HFFc6 (cell line): ENCODE results near the gene PSMD3. TPM values are rescaled to one million over a fixed set of nuclear protein-coding genes. Genes with fewer than 3 reads are reported as not detected.

Experiments used
- DNase-seq: peaks from one replicate; pipeline ENCODE4 v3.0.0-alpha.2; 2018
- H3K27ac Mint-ChIP-seq: 2 replicates; pipeline ENCODE4 v1.8.0; 2020; ENCODE audit warnings: mild to moderate bottlenecking, mixed read lengths
- H3K27me3 Mint-ChIP-seq: 2 replicates; pipeline ENCODE4 v1.8.0; 2021; ENCODE audit warnings: mild to moderate bottlenecking, moderate library complexity, mixed read lengths; ENCODE audit not compliant: insufficient read depth
- H3K36me3 Mint-ChIP-seq: 2 replicates; pipeline ENCODE4 v1.8.0; 2021; ENCODE audit warnings: low read depth, mixed read lengths
- H3K4me1 Mint-ChIP-seq: 2 replicates; pipeline ENCODE4 v1.8.0; 2020; ENCODE audit warnings: low read depth, mixed read lengths
- H3K4me3 Mint-ChIP-seq: 2 replicates; pipeline ENCODE4 v1.8.0; 2020; ENCODE audit warnings: mild to moderate bottlenecking, moderate library complexity, mixed read lengths
- H3K9me3 Mint-ChIP-seq: 2 replicates; pipeline ENCODE4 v1.8.0; 2020; ENCODE audit warnings: mild to moderate bottlenecking, mixed read lengths
- total RNA-seq, 6 experiments: library from RNA; stranded (reverse); fragmentation: NEBNext Ultra II Directional; extraction: Animal tissue kit (Norgen Biotek cat#: 25700); gene quantifications; 2 replicates in 1 of 6; 3 replicates in 5 of 6; pipeline ENCODE4 v1.2.3, GENCODE V29; 2021
- TF ChIP-seq, protein P1 (sequence below): fragments of 200-600 bp; sonication (generic); IDR thresholded peaks from 2 replicates; pipeline ENCODE4 v1.5.0; 2021; ENCODE audit warnings: antibody characterized with exemption, mild to moderate bottlenecking

Gene PSMD3
- total RNA-seq, 6 experiments from 2014 or later, result 143 to 169 (median 160) TPM

- Mint-ChIP-seq H3K36me3 (no peaks in the 10 kb centered on the region), H3K27ac (no peak overlapping the region), H3K4me1 (peaks cover 26% of the 10 kb centered on the region), H3K9me3 (no peaks in the 10 kb centered on the region), H3K27me3 (peaks cover 8% of the 10 kb centered on the region), H3K4me3 (no peak overlapping the region)
- TF ChIP-seq, protein P1, sequence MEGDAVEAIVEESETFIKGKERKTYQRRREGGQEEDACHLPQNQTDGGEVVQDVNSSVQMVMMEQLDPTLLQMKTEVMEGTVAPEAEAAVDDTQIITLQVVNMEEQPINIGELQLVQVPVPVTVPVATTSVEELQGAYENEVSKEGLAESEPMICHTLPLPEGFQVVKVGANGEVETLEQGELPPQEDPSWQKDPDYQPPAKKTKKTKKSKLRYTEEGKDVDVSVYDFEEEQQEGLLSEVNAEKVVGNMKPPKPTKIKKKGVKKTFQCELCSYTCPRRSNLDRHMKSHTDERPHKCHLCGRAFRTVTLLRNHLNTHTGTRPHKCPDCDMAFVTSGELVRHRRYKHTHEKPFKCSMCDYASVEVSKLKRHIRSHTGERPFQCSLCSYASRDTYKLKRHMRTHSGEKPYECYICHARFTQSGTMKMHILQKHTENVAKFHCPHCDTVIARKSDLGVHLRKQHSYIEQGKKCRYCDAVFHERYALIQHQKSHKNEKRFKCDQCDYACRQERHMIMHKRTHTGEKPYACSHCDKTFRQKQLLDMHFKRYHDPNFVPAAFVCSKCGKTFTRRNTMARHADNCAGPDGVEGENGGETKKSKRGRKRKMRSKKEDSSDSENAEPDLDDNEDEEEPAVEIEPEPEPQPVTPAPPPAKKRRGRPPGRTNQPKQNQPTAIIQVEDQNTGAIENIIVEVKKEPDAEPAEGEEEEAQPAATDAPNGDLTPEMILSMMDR, result no peak
- no peak for DNase-seq
These were observed 11.2 kb upstream of the PSMD3 start for GRCh38 chr17:39969375-39969774.

GRCh38 chr17:39970157-39970692 is 10.4 kb upstream of the PSMD3 start:
- Mint-ChIP-seq H3K4me3 (no peak overlapping the region), H3K27ac (no peak overlapping the region), H3K36me3 (no peaks in the 10 kb centered on the region), H3K9me3 (no peaks in the 10 kb centered on the region), H3K27me3 (peaks cover 8% of the 10 kb centered on the region), H3K4me1 (peaks cover 28% of the 10 kb centered on the region)
- TF ChIP-seq, protein P1, result no peak
- no peak for DNase-seq

DNA sequence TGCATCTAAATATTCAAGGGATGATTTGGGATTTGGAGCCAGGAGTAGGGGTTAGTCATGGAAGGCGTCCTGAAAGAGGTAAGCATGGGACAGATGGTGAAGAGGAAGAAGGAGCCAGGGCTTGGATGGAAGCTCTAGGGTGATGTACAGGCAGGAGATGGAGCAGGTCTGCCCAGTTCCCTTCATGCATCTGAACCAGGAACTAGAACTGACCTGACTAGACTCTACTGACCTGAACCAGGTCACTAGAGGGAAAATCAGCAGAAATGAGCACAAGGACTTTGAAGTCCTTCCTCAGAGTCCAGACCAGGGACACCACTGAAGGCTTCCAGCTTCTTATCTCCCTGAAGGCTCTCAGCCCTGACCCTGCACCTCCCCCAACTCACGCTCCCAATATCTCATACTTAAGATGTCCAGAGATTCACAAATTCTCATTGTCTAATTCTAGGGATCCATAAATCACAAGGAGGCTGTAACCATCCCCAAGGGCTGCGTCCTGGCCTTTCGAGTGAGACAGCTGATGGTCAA is 9.5 kb upstream of the PSMD3 start:
- TF ChIP-seq, protein P1, result no peak
- Mint-ChIP-seq H3K27me3 (peaks cover 8% of the 10 kb centered on the region), H3K4me3 (no peak overlapping the region), H3K4me1 (peaks cover 28% of the 10 kb centered on the region), H3K27ac (no peak overlapping the region), H3K36me3 (no peaks in the 10 kb centered on the region), H3K9me3 (no peaks in the 10 kb centered on the region)
- DNase-seq, result no peak

- TF ChIP-seq, protein P1, result no peak
- Mint-ChIP-seq H3K27ac (peak overlapping the region; percentile 15; the same call in 1 of the 2 replicates), H3K27me3 (peaks cover 3% of the 10 kb centered on the region), H3K4me3 (no peak overlapping the region), H3K9me3 (no peaks in the 10 kb centered on the region), H3K36me3 (no peaks in the 10 kb centered on the region), H3K4me1 (peaks cover 22% of the 10 kb centered on the region)
- DNase-seq, result no peak
These were observed 8.3 kb upstream of the PSMD3 start for GRCh38 chr17:39972271-39972670.

DNA sequence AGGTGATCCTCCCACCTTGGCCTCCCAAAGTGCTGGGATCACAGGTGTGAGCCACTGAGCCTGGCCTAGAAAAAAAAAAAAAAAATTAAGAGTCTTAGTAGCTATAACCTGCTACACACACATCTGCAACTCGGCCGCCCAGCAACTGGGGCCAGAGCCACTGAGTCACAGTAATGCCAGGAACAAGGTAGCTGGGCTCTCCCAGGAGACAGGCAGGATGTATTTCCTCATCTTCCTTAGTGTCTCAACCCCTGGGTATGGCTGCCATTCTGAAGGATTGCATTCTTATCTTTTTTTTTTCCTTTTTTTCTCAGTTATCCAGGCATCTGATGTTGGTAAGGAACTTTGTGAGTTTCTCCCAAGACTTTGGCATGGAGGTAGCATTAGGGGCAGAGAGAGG is 7.1 kb upstream of the PSMD3 start:
- no peaks in the 10 kb centered on the region for H3K36me3 Mint-ChIP-seq
- TF ChIP-seq, protein P1, result no peak
- H3K4me3 Mint-ChIP-seq, result no peak overlapping the region
- peaks cover 2% of the 10 kb centered on the region for H3K27me3 Mint-ChIP-seq
- peak overlapping the region; percentile 52; the same call in 1 of the 2 replicates for H3K27ac Mint-ChIP-seq
- DNase-seq, result peak; percentile 56
- peaks cover 24% of the 10 kb centered on the region for H3K4me1 Mint-ChIP-seq
- no peaks in the 10 kb centered on the region for H3K9me3 Mint-ChIP-seq
